ENCODE results near the gene TYMS. TPM values are rescaled to one million over a fixed set of nuclear protein-coding genes. Genes with fewer than 3 reads are reported as not detected.

The TYMS gene
- total RNA-seq, 1 experiment from 2014 or later = 149 TPM

DNA sequence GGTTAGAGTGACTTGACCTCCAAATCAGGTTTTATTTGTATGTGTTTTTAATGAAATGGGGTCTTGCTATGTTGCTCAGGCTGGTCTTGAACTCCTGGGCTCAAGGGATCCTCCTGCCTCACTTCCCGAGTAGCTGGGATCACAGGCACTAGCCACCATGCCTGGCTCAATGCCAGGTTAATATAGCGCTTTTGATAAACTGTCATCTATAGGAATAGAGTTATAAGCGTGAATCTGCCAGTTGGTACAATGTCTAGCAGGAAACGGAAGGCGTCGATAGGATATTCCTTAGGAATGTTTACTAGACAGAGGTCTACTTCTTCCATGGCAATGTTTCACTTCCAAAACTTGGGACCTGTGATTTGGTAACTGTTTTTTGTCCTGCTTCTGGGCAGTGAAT lies 35.2 kb upstream of the TYMS start:
- no peaks in the 10 kb centered on the region for H3F3A ChIP-seq (ENCODE audit: insufficient read depth, low read depth)
- no peak for DNase-seq
- intact Hi-C loops (cut with micrococcal nuclease; ENCODE audit: unreplicated experiment) = loop anchor here (5.0 to 10.0 kb wide), 2 partner anchors 93 to 1925 kb away; partner anchors contain the start of gene ENOSF1
- no peak overlapping the region for H3K4me3 ChIP-seq
- H3K79me2 ChIP-seq (ENCODE audit: low read depth) = no peaks in the 10 kb centered on the region
- H3K4me2 ChIP-seq = no peak overlapping the region
- peaks cover 39% of the 10 kb centered on the region; the same call in 1 of the 2 replicates for H3K27me3 ChIP-seq (ENCODE audit: insufficient read depth, low read depth)
- H4K20me1 ChIP-seq (ENCODE audit: insufficient read depth) = no peaks in the 10 kb centered on the region
- no peaks in the 10 kb centered on the region for H3K36me3 ChIP-seq (ENCODE audit: low read depth)
- H3K9me3 ChIP-seq (ENCODE audit: insufficient read depth, low read depth) = no peaks in the 10 kb centered on the region
- TF ChIP-seq EZH2 (IDR thresholded peaks at IDR 0.05; ENCODE audit: low read depth) (no peak), CTCF (conservative IDR thresholded peaks at IDR 0.05) (no peak)
- no TSS peak for BruUV-seq (replicated peaks)
- H3K27ac ChIP-seq = no peak overlapping the region
- no peak overlapping the region for H2AFZ ChIP-seq
- CTCF ChIA-PET = interaction anchor here (0.6 kb wide), 1 partner anchor 1444 kb away, joined by 3 read pairs; no protein-coding TSS in a partner anchor
- no peaks in the 10 kb centered on the region for H3K4me1 ChIP-seq (replicated peaks; ENCODE audit: insufficient read depth)
- POLR2A ChIA-PET (ENCODE audit: unreplicated experiment) = interaction anchor here (0.7 kb wide), 2 partner anchors 240 to 855 kb away, joined by 4 to 9 read pairs; no protein-coding TSS in a partner anchor
- no peaks in the 10 kb centered on the region for H3K9me2 ChIP-seq (ENCODE audit: insufficient read depth)

DNA sequence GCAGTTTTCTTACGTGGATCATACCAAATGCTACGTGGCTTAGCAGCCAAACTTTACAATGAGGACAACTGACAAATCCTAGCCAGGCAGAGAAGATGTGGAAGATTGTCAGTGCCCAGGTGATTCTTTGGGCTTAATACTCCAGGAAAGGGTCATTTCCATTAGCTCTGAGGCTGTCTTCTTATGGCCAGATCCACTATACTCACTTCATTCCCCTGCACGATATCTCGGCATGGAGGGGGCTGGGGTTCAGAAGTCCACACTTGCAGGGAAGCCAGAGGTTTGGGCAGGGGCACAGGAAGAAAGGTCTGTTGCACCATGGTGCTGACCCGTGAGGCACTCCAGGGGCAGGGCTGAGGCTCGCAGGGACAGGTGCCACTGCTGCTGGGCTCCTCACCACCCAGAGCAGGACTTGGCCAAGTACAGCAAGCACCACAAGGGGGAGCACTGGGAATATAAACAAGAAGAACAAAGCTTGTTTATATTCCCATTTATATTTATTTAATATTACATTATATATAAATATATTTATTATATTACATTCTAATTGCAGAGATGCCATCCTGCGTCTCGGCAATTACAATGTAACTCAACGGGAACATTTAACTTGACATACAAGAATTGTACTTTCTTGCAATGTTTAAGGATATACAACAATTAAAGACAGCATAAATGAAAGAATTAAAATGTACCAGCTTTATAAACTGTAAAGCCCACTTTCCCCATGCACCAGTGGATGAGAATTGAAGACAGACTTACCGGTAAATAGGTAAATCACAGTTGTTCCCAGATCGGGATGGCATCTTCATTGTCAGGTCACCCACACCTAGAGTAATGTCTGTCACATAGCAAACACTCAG lies 33.5 kb upstream of the TYMS start:
- no peak overlapping the region for H2AFZ ChIP-seq
- H3K4me2 ChIP-seq = no peak overlapping the region
- BruUV-seq (replicated peaks) = no TSS peak
- peak; percentile 48 to 72 for DNase-seq
- no peaks in the 10 kb centered on the region for H3K79me2 ChIP-seq (ENCODE audit: low read depth)
- no peaks in the 10 kb centered on the region for H3F3A ChIP-seq (ENCODE audit: insufficient read depth, low read depth)
- no peaks in the 10 kb centered on the region for H3K36me3 ChIP-seq (ENCODE audit: low read depth)
- H3K4me3 ChIP-seq = no peak overlapping the region
- H3K9me3 ChIP-seq (ENCODE audit: insufficient read depth, low read depth) = no peaks in the 10 kb centered on the region
- intact Hi-C loops (cut with micrococcal nuclease; ENCODE audit: unreplicated experiment) = loop anchor here (1.0 to 10.0 kb wide), 4 partner anchors 91 to 1923 kb away; partner anchors contain the start of gene ENOSF1
- H3K9me2 ChIP-seq (ENCODE audit: insufficient read depth) = no peaks in the 10 kb centered on the region
- H4K20me1 ChIP-seq (ENCODE audit: insufficient read depth) = no peaks in the 10 kb centered on the region
- CTCF ChIA-PET = interaction anchor here (0.6 to 3.9 kb wide), 8 partner anchors 116 to 1501 kb away, joined by 3 to 28 read pairs (median 4); partner anchors contain the start of gene THOC1
- no peak overlapping the region for H3K27ac ChIP-seq
- POLR2A ChIA-PET (ENCODE audit: unreplicated experiment) = no interaction called here
- H3K27me3 ChIP-seq (ENCODE audit: insufficient read depth, low read depth) = peaks cover 40% of the 10 kb centered on the region; the same call in 1 of the 2 replicates
- TF ChIP-seq EZH2 (IDR thresholded peaks at IDR 0.05; ENCODE audit: low read depth) (no peak), CTCF (conservative IDR thresholded peaks at IDR 0.05) (peak; percentile 72)
- H3K4me1 ChIP-seq (replicated peaks; ENCODE audit: insufficient read depth) = no peaks in the 10 kb centered on the region

DNA sequence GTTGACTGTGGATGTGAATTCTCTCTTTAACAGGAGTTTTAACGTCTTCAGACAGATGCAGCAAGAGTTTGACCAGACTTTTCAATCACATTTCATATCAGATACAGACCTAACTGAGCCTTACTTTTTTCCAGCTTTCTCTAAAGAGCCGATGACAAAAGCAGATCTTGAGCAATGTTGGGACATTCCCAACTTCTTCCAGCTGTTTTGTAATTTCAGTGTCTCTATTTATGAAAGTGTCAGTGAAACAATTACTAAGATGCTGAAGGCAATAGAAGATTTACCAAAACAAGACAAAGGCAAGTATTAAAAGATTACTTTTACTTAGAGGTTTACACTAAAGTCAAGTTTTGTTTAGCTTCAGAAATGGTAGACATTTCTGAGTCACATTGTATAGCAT lies 30.2 kb upstream of the TYMS start:
- no peak for DNase-seq
- H3K4me2 ChIP-seq = no peak overlapping the region
- H3K27me3 ChIP-seq (ENCODE audit: insufficient read depth, low read depth) = peaks cover 20% of the 10 kb centered on the region; the same call in 1 of the 2 replicates
- no peaks in the 10 kb centered on the region for H3K79me2 ChIP-seq (ENCODE audit: low read depth)
- BruUV-seq (replicated peaks) = no TSS peak
- intact Hi-C loops (cut with micrococcal nuclease; ENCODE audit: unreplicated experiment) = loop anchor here (10.0 kb wide), 1 partner anchor 88 kb away; the partner anchor contains the start of gene ENOSF1
- POLR2A ChIA-PET (ENCODE audit: unreplicated experiment) = no interaction called here
- H3K9me3 ChIP-seq (ENCODE audit: insufficient read depth, low read depth) = no peaks in the 10 kb centered on the region
- no peak for TF ChIP-seq EZH2 (IDR thresholded peaks at IDR 0.05; ENCODE audit: low read depth)
- no peak for TF ChIP-seq CTCF (conservative IDR thresholded peaks at IDR 0.05)
- no peaks in the 10 kb centered on the region for H4K20me1 ChIP-seq (ENCODE audit: insufficient read depth)
- no peaks in the 10 kb centered on the region for H3K36me3 ChIP-seq (ENCODE audit: low read depth)
- H3K27ac ChIP-seq = no peak overlapping the region
- CTCF ChIA-PET = interaction anchor here (0.8 kb wide), 1 partner anchor 9 kb away, joined by 5 read pairs; no protein-coding TSS in a partner anchor
- H3K4me3 ChIP-seq = no peak overlapping the region
- H2AFZ ChIP-seq = no peak overlapping the region
- H3F3A ChIP-seq (ENCODE audit: insufficient read depth, low read depth) = no peaks in the 10 kb centered on the region
- no peaks in the 10 kb centered on the region for H3K4me1 ChIP-seq (replicated peaks; ENCODE audit: insufficient read depth)
- H3K9me2 ChIP-seq (ENCODE audit: insufficient read depth) = no peaks in the 10 kb centered on the region
